A673 (cell line): ENCODE data around the gene ADGRE2. TPM values are rescaled to one million over a fixed set of nuclear protein-coding genes. Genes with fewer than 3 reads are reported as not detected.
"Not testable (repeated sequence)": the region's sequence is repeated elsewhere in the genome, so short reads cannot be mapped to it uniquely, and the experiment has no call there.

ENCODE experiments used
- BruUV-seq: library from RNA; stranded (reverse); fragments of 400-500 nt; replicated peaks from 2 replicates; lab custom pipeline; 2021; lab: Mats Ljungman, UMichigan
- CTCF ChIA-PET: fragments of 300-600 bp; sonication (Branson Sonifier 250); formaldehyde crosslinking; loops from one replicate; lab custom pipeline; 2022; ENCODE audit warnings: antibody characterized with exemption; lab: Charles Lee
- POLR2A ChIA-PET: fragments of 300-600 bp; sonication (Branson Sonifier 250); formaldehyde crosslinking; loops from one replicate; lab custom pipeline; 2022; ENCODE audit warnings: antibody characterized with exemption; ENCODE audit not compliant: low non-redundant PET; lab: Charles Lee
- DNase-seq: peaks from one replicate; pipeline ENCODE4 v3.0.0-alpha.2; 2015; ENCODE audit warnings: low spot score
- H3K27ac ChIP-seq: fragments of 200-600 bp; sonication (generic); 2 replicates; pipeline ENCODE4 v1.5.1; 2016; ENCODE audit warnings: mixed run types, low read depth, mild to moderate bottlenecking, mixed read lengths, antibody characterized with exemption, low read length; ENCODE audit not compliant: poor library complexity, severe bottlenecking
- H3K27me3 ChIP-seq: fragments of 200-600 bp; sonication (generic); replicated peaks from 2 replicates; pipeline ENCODE4 v1.6.1; 2017; ENCODE audit warnings: mixed run types, low read depth, mild to moderate bottlenecking, mixed read lengths, antibody characterized with exemption, low read length; ENCODE audit not compliant: insufficient read depth, poor library complexity
- H3K36me3 ChIP-seq: fragments of 200-600 bp; sonication (generic); 2 replicates; pipeline ENCODE4 v1.6.1; 2016; ENCODE audit warnings: mixed run types, mild to moderate bottlenecking, mixed read lengths, antibody characterized with exemption, low read length; ENCODE audit not compliant: insufficient read depth, poor library complexity, severe bottlenecking
- H3K4me1 ChIP-seq: fragments of 200-600 bp; sonication (generic); 2 replicates; pipeline ENCODE4 v1.6.1; 2017; ENCODE audit warnings: mixed run types, mild to moderate bottlenecking, mixed read lengths, antibody characterized with exemption, low read length; ENCODE audit not compliant: insufficient read depth, poor library complexity, severe bottlenecking
- H3K4me3 ChIP-seq: fragments of 200-600 bp; sonication (generic); 2 replicates; pipeline ENCODE4 v1.5.1; 2016; ENCODE audit warnings: low read depth, mixed run types, mild to moderate bottlenecking, mixed read lengths, low read length; ENCODE audit not compliant: poor library complexity, severe bottlenecking
- H3K9me3 ChIP-seq: fragments of 200-600 bp; sonication (generic); 2 replicates; pipeline ENCODE4 v1.6.1; 2016; ENCODE audit warnings: mixed run types, low read depth, mild to moderate bottlenecking, mixed read lengths, antibody characterized with exemption, low read length; ENCODE audit not compliant: poor library complexity, severe bottlenecking
- CTCF ChIP-seq: fragments of 300-800, 200-600 bp; sonication (generic); conservative IDR thresholded peaks from 2 replicates; pipeline ENCODE4 v1.5.1; 2017; ENCODE audit warnings: low read depth, mild to moderate bottlenecking, antibody characterized with exemption, low read length, moderate library complexity, mixed read lengths
- EZH2 ChIP-seq: fragments of 200-600 bp; sonication (generic); IDR thresholded peaks from 2 replicates; pipeline ENCODE4 v1.6.1; 2017; ENCODE audit warnings: borderline replicate concordance, low read depth, mild to moderate bottlenecking, mixed read lengths, antibody characterized with exemption, low read length; ENCODE audit not compliant: poor library complexity, severe bottlenecking
- intact Hi-C: fragments of 100-400 bp; cut with micrococcal nuclease; formaldehyde crosslinking; loops from one replicate; pipeline ENCODE4 v1.10.0; 2022; ENCODE audit not compliant: unreplicated experiment
- total RNA-seq: library from RNA; stranded (reverse); gene quantifications from 2 replicates; pipeline ENCODE4 v1.2.3, GENCODE V29; 2021

ADGRE2 gene
- total RNA-seq, 1 experiment from 2014 or later: 0.19 TPM

DNA sequence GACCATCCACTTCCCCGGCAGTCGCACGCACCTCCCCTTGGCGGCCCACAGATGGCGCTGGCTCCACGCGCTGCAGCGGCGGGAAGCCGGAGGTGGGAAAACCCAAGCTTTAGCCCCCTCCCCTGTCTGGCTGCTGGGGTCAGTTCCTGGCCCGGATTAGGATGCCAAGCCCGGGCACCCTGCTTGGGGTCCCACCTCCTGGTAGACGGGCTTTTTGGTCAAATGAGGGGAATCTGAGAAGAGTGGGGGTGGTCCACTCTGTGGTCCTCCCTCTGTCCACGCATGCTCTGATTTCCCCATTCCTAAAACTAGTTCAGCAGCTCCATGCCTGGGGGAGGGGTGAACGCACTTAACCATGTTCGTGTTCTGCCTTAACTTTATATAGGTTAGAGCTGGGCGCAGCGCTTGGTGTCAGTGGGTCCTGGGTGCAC, 8.1 kb upstream of the ADGRE2 start:
- H3K27ac ChIP-seq: no peak overlapping the region
- no peaks in the 10 kb centered on the region for H3K27me3 ChIP-seq
- no peak overlapping the region for H3K4me3 ChIP-seq
- intact Hi-C loops: loop anchor here (2.0 to 10.0 kb wide), 2 partner anchors 102 to 212 kb away; partner anchors contain the start of gene NDUFB7
- H3K9me3 ChIP-seq: no peaks in the 10 kb centered on the region
- ChIA-PET POLR2A (no interaction called here), CTCF (interaction anchor here (0.7 to 1.1 kb wide), 3 partner anchors 9 to 59 kb away, joined by 3 to 4 read pairs (median 4); no protein-coding TSS in a partner anchor)
- BruUV-seq: no TSS peak
- no peaks in the 10 kb centered on the region for H3K36me3 ChIP-seq
- TF ChIP-seq EZH2 (no peak), CTCF (peak; percentile 95)
- no peaks in the 10 kb centered on the region for H3K4me1 ChIP-seq
- DNase-seq: peak; percentile 63

- H3K27ac ChIP-seq, POLR2A ChIA-PET, H3K4me1 ChIP-seq, CTCF ChIA-PET, H3K9me3 ChIP-seq, H3K36me3 ChIP-seq, BruUV-seq, H3K4me3 ChIP-seq, H3K27me3 ChIP-seq, DNase-seq: not testable (repeated sequence)
- intact Hi-C loops: loop anchor here (10.0 kb wide), 1 partner anchor 210 kb away; the partner anchor contains the start of gene NDUFB7
These were observed 6.9 kb upstream of the ADGRE2 start for GRCh38 chr19:14785102-14785793.

GRCh38 chr19:14784730-14785101, 6.4 kb upstream of the ADGRE2 start:
- H3K4me1 ChIP-seq, BruUV-seq, H3K36me3 ChIP-seq, POLR2A ChIA-PET, H3K27ac ChIP-seq, H3K27me3 ChIP-seq, DNase-seq, CTCF ChIA-PET, H3K9me3 ChIP-seq, H3K4me3 ChIP-seq: not testable (repeated sequence)
- intact Hi-C loops: loop anchor here (10.0 kb wide), 1 partner anchor 210 kb away; the partner anchor contains the start of gene NDUFB7

- H3K27ac ChIP-seq, H3K27me3 ChIP-seq, H3K9me3 ChIP-seq, H3K36me3 ChIP-seq, POLR2A ChIA-PET, H3K4me1 ChIP-seq, H3K4me3 ChIP-seq, BruUV-seq, DNase-seq, CTCF ChIA-PET: not testable (repeated sequence)
- intact Hi-C loops: loop anchor here (10.0 kb wide), 1 partner anchor 209 kb away; the partner anchor contains the start of gene NDUFB7
These were observed 5.1 kb upstream of the ADGRE2 start for GRCh38 chr19:14783410-14783998.
